B cell (primary cell): ENCODE results near the gene MMP14.

Experiments
- CTCF ChIP-seq: fragments of 200-600 bp; IDR thresholded peaks from one replicate; pipeline ENCODE4 v1.8.0; 2022; ENCODE audit warnings: antibody characterized with exemption, mild to moderate bottlenecking
- EZH2 ChIP-seq: IDR thresholded peaks from 2 replicates; pipeline ENCODE4 v1.6.1; 2012; ENCODE audit warnings: borderline replicate concordance, low read depth, mild to moderate bottlenecking, moderate library complexity, low read length; ENCODE audit not compliant: insufficient read depth, poor library complexity, severe bottlenecking

GRCh38 chr14:22884738-22885523 lies 48.5 kb downstream of the MMP14 start:
- TF ChIP-seq CTCF (no peak), EZH2 (no peak)
